Activated naive CD8-positive, alpha-beta T cell treated with anti-CD3 and anti-CD28 coated beads for 36 hours (primary cell): Measurements from ENCODE around the gene RRP1. TPM values are rescaled to one million over a fixed set of nuclear protein-coding genes. Genes with fewer than 3 reads are reported as not detected.

Experiments used
- DNase-seq: peaks from one replicate; pipeline ENCODE4 v3.0.0; 2021
- H3K27ac Mint-ChIP-seq: one replicate; pipeline ENCODE4 v1.8.0; 2022; ENCODE audit warnings: mild to moderate bottlenecking, moderate library complexity, mixed read lengths
- H3K27me3 Mint-ChIP-seq: one replicate; pipeline ENCODE4 v1.8.0; 2022; ENCODE audit warnings: mild to moderate bottlenecking, mixed read lengths
- H3K36me3 Mint-ChIP-seq: one replicate; pipeline ENCODE4 v1.8.0; 2021; ENCODE audit warnings: mild to moderate bottlenecking, mixed read lengths
- H3K4me1 Mint-ChIP-seq: one replicate; pipeline ENCODE4 v1.8.0; 2021; ENCODE audit warnings: mixed read lengths
- H3K4me3 Mint-ChIP-seq: one replicate; pipeline ENCODE4 v1.8.0; 2022; ENCODE audit warnings: mild to moderate bottlenecking, moderate library complexity, mixed read lengths
- H3K9me3 Mint-ChIP-seq: one replicate; pipeline ENCODE4 v1.8.0; 2022; ENCODE audit warnings: mixed read lengths
- total RNA-seq, 2 experiments: library from RNA; stranded (reverse); gene quantifications; one replicate each; pipeline ENCODE4 v1.2.3, GENCODE V29; 2021

RRP1 gene, protein sequence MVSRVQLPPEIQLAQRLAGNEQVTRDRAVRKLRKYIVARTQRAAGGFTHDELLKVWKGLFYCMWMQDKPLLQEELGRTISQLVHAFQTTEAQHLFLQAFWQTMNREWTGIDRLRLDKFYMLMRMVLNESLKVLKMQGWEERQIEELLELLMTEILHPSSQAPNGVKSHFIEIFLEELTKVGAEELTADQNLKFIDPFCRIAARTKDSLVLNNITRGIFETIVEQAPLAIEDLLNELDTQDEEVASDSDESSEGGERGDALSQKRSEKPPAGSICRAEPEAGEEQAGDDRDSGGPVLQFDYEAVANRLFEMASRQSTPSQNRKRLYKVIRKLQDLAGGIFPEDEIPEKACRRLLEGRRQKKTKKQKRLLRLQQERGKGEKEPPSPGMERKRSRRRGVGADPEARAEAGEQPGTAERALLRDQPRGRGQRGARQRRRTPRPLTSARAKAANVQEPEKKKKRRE
- total RNA-seq = 10 to 100 TPM; 89.4 to 90.7 TPM

DNA sequence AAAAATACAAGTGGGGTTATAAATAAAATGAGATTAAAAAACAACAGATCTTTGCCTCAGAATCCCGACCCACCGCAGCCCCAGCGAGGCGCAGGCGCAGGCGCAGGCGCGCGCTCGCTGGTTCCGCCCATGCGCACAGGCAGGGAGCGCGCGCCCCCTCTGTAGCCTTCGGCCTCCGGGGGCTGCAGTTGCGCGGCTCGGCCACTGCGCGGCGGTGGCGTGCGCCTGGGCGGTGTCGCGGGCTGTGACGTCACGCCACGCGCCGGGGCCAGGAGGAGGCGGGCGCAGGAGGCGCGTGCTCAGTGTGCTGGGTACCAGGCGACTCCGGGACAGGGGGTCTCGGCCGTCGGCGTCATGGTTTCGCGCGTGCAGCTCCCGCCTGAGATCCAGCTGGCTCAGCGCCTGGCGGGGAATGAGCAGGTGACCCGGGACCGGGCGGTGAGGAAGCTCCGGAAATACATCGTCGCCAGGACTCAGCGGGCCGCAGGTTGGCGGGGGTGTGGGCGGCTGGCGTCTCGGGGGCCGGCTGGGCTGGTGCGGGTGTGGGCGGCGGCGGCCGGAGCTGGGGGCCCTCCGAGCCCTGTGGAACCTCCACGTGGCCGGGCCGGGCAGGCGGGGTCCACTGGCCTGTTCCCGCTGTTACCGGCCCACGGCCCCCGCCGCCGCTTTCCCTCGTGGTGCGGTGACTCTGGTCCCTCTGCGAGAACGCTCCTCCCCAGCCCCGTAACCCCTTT lies at the start of gene RRP1:
RRP1 (plus strand) TSS at position 302 of the 734 bp plus-strand sequence; CDS start at position 355, 53 bp downstream.
- Mint-ChIP-seq H3K4me1 (peaks cover 20% of the 10 kb centered on the region), H3K27me3 (no peaks in the 10 kb centered on the region), H3K36me3 (peaks cover 32% of the 10 kb centered on the region), H3K4me3 (peak within 1 kb of the TSS; percentile 87), H3K9me3 (no peaks in the 10 kb centered on the region), H3K27ac (peak within 1 kb of the TSS; percentile 97)
- DNase-seq = peak; percentile 98

DNA sequence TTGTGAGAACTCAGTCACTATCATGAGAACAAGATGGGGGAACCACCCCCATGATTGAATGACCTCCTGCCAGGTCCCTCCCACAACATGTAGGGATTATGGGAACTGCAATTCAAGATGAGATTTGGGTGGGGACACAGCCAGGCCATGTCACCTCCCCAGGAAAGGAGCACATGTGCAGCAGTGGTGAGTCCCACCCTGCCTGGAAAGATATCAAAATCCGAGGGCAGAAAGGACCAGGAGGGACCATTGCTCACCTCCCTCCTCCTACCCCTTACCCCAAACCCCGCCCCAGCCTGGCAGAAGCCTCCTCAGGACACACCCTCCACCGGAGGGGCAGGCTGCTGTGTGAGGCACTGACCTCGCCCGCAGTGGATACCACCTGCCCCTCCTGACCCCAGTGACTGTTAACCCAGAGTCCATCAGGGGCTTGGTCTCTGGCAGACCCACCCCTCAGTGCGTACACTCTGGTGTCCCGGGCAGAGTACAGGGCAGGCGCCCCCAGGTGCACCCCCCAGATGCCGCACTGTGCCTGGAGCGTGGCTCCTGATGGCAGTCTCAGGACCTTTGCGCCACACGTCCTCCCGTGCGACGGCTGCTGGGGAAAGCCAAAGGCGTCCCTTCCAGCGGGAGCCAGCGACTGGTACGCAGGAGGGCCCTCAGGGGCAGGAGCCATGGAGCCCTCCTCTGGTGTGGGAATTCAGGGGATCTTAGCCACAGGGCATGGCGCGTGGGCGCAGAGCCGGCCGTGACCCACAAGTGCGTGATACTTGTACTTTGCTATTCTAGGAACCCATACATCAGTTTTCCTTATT lies 49.5 kb upstream of the RRP1 start:
- H3K27ac Mint-ChIP-seq = no peak overlapping the region
- H3K4me1 Mint-ChIP-seq = peaks cover 12% of the 10 kb centered on the region

DNA sequence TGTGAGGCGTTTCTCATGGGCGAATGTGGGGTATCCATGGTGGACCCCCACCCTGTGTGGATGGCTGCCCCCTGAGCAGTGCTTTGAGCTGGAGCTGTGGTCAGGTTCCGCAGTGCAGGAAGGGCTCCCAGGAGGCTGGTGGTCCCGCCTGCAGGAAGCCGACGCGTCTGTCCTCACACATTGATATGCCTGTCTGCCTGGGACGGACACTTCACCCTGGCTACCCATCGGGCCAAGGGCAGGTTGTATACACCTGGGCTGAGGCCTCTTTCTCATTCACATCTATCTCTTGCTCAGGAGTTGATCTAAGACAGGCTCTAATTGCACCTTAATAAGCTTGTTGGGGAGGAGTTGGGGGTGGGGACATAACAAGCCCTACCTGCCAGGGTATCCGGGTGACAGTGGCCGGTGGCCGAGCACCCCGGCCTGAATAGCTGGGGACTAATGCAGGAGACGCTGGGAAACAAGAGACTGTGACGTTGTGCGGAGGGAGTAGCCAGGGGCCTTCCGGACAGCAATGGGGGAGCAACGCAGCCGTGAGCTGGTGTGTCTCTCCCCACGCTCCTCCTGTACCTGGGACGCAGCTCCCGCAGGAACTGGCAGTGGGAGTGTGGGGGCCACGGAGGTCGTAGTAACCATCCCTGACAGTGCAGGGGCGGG lies 48.8 kb upstream of the RRP1 start:
- Mint-ChIP-seq H3K36me3 (peaks cover 13% of the 10 kb centered on the region), H3K27me3 (no peaks in the 10 kb centered on the region), H3K9me3 (no peaks in the 10 kb centered on the region), H3K4me1 (peaks cover 8% of the 10 kb centered on the region), H3K4me3 (no peak overlapping the region), H3K27ac (no peak overlapping the region)
- no peak for DNase-seq

More for the DNA sequence above, 49.5 kb upstream of the RRP1 start:
- H3K27me3 Mint-ChIP-seq = no peaks in the 10 kb centered on the region
- no peak overlapping the region for H3K4me3 Mint-ChIP-seq
- no peaks in the 10 kb centered on the region for H3K9me3 Mint-ChIP-seq
- H3K36me3 Mint-ChIP-seq = peaks cover 12% of the 10 kb centered on the region
- DNase-seq = no peak

DNA sequence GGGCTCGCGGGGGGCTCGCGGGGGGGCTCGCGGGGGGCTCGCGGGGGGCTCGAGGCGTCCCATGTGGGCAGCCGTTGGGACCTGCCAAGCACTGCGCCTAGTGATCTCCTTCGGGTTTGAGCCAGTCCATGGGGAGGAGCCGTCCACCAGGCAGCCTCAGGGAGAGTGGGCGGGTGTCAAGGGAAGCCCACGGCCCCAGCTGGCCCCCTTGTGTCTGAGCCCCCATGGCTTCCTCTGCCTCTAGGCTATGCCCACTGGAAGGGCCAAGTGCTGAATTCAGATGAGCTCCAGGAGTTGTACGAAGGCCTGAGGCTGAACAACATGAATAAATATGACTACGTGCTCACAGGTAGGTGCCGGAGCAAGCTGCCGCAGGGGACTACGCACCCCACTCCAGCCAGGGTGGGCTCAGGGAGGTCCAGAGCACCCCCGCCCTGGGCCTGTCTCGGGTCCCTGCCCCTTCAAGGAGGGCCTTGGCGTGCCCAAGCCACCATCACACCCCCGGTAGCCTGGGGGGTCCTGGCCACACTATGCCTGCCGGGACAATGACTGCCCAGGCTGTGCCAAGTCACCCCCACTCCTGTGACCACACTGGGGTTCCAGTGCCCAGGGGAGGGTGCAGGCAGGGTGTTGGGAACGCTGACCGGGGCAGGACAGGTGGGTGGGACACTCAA lies 47.8 kb upstream of the RRP1 start:
- DNase-seq = no peak
- no peak overlapping the region for H3K4me3 Mint-ChIP-seq
- peaks cover 8% of the 10 kb centered on the region for H3K4me1 Mint-ChIP-seq
- H3K27me3 Mint-ChIP-seq = no peaks in the 10 kb centered on the region
- no peak overlapping the region for H3K27ac Mint-ChIP-seq
- H3K36me3 Mint-ChIP-seq = peaks cover 13% of the 10 kb centered on the region
- no peaks in the 10 kb centered on the region for H3K9me3 Mint-ChIP-seq

DNA sequence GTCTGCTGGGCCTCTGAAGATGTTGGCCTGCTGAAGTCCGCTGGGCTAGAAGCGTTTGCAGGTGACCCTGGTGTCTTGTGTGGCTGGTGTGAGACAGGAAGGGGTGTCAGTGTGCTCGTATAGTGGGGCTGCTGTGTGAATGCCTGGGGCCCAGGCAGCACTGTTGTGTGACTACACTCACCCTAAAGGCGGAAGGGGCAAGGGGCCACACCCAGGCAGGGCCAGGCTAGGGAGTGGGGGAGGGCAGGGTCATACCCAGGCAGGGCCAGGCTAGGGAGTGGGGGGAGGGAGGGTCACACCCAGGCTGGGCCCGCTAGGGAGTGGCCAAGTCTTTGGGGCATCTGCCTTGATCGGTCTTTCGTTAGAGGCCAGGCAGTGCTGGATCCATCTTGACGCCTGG lies 45.4 kb upstream of the RRP1 start:
- Mint-ChIP-seq H3K4me1 (peaks cover 8% of the 10 kb centered on the region), H3K9me3 (no peaks in the 10 kb centered on the region), H3K27me3 (no peaks in the 10 kb centered on the region), H3K27ac (no peak overlapping the region), H3K36me3 (peaks cover 9% of the 10 kb centered on the region), H3K4me3 (no peak overlapping the region)
- DNase-seq = no peak

DNA sequence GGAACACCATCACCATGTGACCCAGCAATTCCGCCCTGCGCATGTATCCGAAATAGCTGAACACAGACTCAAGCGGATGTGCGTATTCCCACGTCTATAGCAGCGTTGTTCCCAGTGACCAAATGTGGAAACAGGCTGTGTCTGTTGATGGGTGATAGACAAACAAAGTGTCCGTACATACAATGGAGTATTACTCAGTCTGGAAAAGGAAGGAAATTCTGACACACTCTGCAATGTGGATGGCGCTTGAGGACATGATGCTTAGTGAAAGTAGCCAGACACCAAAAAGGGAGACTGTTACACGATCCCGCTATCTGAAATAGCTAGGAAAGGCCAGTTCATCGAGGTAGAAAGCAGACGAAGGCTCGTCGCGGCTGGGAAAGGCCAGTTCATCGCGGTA lies 44.7 kb upstream of the RRP1 start:
- peaks cover 9% of the 10 kb centered on the region for H3K36me3 Mint-ChIP-seq
- peaks cover 4% of the 10 kb centered on the region for H3K4me1 Mint-ChIP-seq
- no peaks in the 10 kb centered on the region for H3K9me3 Mint-ChIP-seq
- H3K27me3 Mint-ChIP-seq = no peaks in the 10 kb centered on the region
- H3K27ac Mint-ChIP-seq = no peak overlapping the region
- no peak for DNase-seq
- no peak overlapping the region for H3K4me3 Mint-ChIP-seq

DNA sequence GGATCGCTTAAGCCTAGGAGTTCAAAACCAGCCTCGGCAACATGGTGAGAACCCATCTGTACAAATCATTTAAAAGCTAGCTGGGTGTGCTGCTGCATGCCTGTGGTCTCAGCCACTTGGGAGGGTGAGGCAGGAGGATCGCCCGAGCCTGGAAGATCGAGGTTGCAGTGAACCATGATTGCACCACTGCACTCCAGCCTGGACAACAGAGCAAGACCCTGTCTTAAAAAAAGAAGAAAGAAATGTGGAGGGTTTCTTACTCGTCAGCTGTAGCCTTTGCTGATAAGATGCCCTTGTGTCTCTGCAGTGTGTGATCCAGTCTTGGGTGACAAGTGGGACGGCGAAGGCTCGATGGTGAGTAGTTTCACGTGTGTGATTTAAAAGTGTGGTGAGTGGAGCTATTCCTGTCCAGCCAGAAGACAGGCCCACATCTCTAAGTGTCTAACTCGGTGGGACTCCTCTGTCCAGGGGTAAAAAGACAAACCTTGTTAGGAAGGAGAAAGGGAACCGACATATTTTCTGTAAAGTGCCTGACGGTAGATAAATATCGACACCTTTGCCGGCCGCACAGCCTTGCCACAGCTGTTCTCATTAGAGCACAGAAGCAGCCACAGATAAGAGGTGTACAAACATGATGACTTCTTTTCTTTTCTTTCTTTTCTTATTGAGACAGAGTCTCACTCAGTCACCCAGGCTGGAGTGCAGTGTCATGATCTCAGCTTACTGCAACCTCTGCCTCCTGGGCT lies 43.4 kb upstream of the RRP1 start:
- Mint-ChIP-seq H3K36me3 (peaks cover 9% of the 10 kb centered on the region), H3K27ac (no peak overlapping the region), H3K9me3 (no peaks in the 10 kb centered on the region), H3K4me3 (no peak overlapping the region), H3K4me1 (no peaks in the 10 kb centered on the region), H3K27me3 (no peaks in the 10 kb centered on the region)
- no peak for DNase-seq

DNA sequence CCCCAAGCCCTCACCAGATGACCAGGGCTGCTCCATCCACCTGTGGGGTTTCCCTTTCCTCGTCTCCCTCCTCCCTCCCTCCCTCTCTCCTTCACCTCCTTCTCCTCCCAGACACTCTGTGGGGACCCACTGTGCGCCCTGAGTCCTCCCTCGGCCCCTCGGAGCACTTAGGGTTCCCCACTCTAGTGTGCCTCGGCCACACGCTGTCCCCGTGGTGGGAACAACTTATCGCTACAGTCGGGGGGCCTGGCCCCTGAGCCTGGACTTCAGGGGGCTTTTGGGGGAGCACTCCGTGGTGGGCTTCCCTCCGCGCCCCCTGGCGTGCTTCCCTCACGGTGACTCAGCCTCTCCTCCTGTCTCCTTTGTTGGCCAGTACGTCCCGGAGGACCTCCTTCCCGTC lies 40.8 kb upstream of the RRP1 start:
- DNase-seq = no peak
- Mint-ChIP-seq H3K4me3 (no peak overlapping the region), H3K27me3 (no peaks in the 10 kb centered on the region), H3K9me3 (no peaks in the 10 kb centered on the region), H3K36me3 (peaks cover 9% of the 10 kb centered on the region), H3K27ac (no peak overlapping the region), H3K4me1 (no peaks in the 10 kb centered on the region)

DNA sequence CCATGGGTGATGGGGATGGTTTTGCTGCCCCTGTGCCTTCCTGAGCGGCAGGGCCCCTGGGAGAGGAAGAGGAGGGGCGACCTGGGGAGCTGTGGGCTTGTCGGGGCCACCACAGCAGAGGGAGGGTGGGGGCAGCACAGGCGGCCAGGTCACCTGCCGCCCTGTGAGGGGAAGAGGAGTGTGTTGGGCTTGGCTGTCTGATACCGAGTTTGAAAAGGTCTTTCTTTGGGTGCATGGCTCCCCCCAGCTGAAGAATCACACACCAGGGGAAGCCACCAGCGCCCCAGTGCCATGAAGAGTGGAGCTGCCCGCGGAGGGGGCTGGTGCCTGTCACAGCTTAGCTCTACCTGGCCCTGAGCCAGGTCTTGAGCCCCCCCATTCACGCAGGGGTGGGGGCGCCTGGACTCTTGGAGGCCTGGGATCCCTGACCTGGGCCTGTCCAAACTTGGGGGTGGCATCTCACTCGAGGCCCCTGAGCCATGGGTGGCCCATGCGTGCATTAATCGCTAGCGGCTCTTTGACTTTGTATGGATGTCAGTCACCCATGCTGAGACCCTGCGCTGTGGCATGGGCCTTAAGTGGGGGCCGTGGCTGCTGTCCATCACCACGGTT lies 39.6 kb upstream of the RRP1 start:
- no peak for DNase-seq
- Mint-ChIP-seq H3K27ac (no peak overlapping the region), H3K4me3 (no peak overlapping the region), H3K4me1 (no peaks in the 10 kb centered on the region), H3K9me3 (no peaks in the 10 kb centered on the region), H3K27me3 (no peaks in the 10 kb centered on the region), H3K36me3 (peaks cover 12% of the 10 kb centered on the region)

DNA sequence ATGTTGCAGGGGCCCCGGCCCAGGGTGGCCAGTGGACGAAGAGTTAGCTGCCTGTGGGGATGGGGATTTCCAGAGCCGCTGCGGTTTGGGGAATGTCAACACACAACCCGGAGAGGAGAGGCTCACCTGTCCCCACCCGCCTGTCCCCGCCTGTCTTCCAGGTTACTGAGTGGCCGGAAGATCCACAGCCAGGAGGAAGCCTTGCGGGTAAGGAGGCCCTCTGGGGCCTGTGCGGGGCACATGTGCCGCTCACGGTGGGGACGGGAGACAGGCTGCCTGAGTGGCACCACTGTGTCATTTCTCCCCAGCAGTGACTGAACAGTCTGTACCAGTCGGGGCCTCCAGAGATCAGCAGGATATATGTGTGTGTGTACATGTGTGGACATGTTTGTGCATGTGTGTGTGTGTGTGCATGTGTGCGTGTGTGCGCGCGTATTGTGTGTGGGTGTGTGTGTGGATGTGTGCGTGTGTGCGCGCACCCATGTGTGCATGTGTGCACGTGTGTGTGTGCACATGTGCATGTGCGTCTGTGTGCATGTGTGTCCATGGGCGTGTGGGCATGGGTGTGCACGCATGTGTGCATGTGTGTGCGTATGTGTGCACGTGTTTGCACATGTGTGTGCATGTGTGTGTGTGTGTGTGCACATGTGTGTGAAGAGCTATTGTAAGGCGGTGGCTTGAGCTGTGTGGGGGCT lies 38.9 kb upstream of the RRP1 start:
- Mint-ChIP-seq H3K4me1 (no peaks in the 10 kb centered on the region), H3K27me3 (no peaks in the 10 kb centered on the region), H3K4me3 (no peak overlapping the region), H3K27ac (no peak overlapping the region), H3K36me3 (peaks cover 10% of the 10 kb centered on the region), H3K9me3 (no peaks in the 10 kb centered on the region)
- no peak for DNase-seq

DNA sequence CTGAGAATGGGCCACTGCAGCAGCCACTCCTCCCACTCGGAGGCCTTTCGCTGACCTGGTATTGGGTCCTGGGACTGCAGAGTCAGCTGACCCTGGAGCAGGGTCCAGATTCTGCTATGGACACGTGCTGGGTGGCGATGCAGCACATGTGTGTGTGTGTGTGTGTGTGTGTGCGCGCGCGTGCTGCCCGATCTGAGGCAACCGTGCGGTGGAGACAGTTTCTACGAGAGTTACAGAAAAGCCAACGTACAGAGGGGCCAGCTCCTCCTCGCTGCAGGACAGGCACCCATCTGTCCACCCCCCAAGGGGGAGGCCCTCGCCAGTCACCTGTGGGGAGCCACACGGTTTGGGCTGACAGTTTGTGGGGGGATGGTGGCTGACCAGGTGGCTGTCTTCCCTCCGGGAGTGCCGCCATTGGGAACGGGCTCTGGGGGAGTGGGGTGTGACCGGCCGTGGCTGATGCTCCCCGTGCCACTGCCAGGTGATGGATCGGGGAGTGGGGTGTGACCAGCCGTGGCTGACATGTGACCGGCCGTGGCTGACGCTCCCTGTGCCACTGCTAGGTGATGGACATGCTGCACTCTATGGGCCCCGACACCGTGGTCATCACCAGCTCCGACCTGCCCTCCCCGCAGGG lies 37.3 kb upstream of the RRP1 start:
- no peaks in the 10 kb centered on the region for H3K4me1 Mint-ChIP-seq
- no peak overlapping the region for H3K27ac Mint-ChIP-seq
- no peaks in the 10 kb centered on the region for H3K9me3 Mint-ChIP-seq

DNA sequence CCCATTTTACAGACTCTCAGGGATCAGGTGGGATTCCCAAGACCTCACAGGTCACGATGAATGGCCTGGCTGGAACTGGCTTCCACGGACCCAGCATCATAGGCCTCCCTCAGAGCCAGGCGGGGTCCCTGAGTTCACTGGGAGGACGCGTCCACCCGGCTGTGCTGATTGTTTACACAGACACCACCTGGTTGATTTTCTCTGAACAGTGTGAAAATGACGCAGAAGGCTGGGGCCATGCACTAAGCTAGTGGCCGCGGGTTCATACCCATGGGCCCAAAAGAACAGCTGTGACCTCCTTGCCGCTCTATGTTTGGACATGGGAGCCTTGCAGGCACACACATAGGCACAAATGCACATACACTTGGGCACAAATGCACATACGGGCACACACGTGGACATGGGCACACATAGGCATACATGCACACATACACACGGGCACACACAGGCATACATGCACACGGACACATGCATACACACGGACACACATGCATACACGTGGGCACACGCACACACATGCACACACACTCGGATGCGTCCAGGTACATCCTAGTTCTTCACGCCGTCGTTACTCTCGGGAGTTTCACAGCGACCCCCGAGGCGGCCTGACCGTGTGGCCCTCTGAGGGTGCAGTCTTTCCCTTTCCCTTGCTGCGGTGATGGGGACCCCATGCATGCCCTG lies 36.5 kb upstream of the RRP1 start:
- peaks cover 6% of the 10 kb centered on the region for H3K36me3 Mint-ChIP-seq
- no peak overlapping the region for H3K27ac Mint-ChIP-seq

More for the DNA sequence above, 37.3 kb upstream of the RRP1 start:
- Mint-ChIP-seq H3K36me3 (peaks cover 6% of the 10 kb centered on the region), H3K4me3 (no peak overlapping the region), H3K27me3 (no peaks in the 10 kb centered on the region)
- DNase-seq = no peak

More for the DNA sequence above, 36.5 kb upstream of the RRP1 start:
- H3K9me3 Mint-ChIP-seq = no peaks in the 10 kb centered on the region
- H3K27me3 Mint-ChIP-seq = no peaks in the 10 kb centered on the region
- H3K4me3 Mint-ChIP-seq = no peak overlapping the region
- DNase-seq = no peak
- H3K4me1 Mint-ChIP-seq = no peaks in the 10 kb centered on the region
